GM23248 (cell line): ENCODE measurements around the gene PLAU. TPM values are rescaled to one million over a fixed set of nuclear protein-coding genes. Genes with fewer than 3 reads are reported as not detected.
A peak's percentile ranks its signal among the peaks of the same experiment; 100 is the strongest.

Experiments
- DNase-seq: peaks from one replicate; pipeline ENCODE4 v3.0.0-alpha.2; 2015
- H2AFZ ChIP-seq: fragments of 200-600 bp; sonication (generic); 2 replicates; pipeline ENCODE4 v1.6.1; 2016; ENCODE audit warnings: antibody characterized with exemption
- H3F3A ChIP-seq: fragments of 200-600 bp; sonication (generic); 2 replicates; pipeline ENCODE4 v1.6.1; 2016; ENCODE audit warnings: mild to moderate bottlenecking, antibody characterized with exemption, mixed run types; ENCODE audit not compliant: insufficient read depth
- H3K27ac ChIP-seq: fragments of 200-600 bp; sonication (generic); 2 replicates; pipeline ENCODE4 v1.5.1; 2016; ENCODE audit warnings: mild to moderate bottlenecking
- H3K27me3 ChIP-seq: fragments of 200-600 bp; sonication (generic); replicated peaks from 2 replicates; pipeline ENCODE4 v1.6.1; 2016; ENCODE audit warnings: mild to moderate bottlenecking; ENCODE audit not compliant: insufficient read depth
- H3K36me3 ChIP-seq: fragments of 200-600 bp; sonication (generic); 2 replicates; pipeline ENCODE4 v1.6.1; 2016; ENCODE audit warnings: low read depth, mild to moderate bottlenecking
- H3K4me1 ChIP-seq: fragments of 200-600 bp; sonication (generic); 2 replicates; pipeline ENCODE4 v1.6.1; 2016; ENCODE audit warnings: mild to moderate bottlenecking; ENCODE audit not compliant: insufficient read depth
- H3K4me2 ChIP-seq: fragments of 200-600 bp; sonication (generic); one replicate; pipeline ENCODE4 v1.6.1; 2016; ENCODE audit warnings: mild to moderate bottlenecking; ENCODE audit not compliant: unreplicated experiment
- H3K4me3 ChIP-seq: fragments of 200-600 bp; sonication (generic); 2 replicates; pipeline ENCODE4 v1.5.1; 2016; ENCODE audit warnings: mild to moderate bottlenecking
- H3K79me2 ChIP-seq: fragments of 200-600 bp; sonication (generic); 2 replicates; pipeline ENCODE4 v1.6.1; 2016; ENCODE audit warnings: mild to moderate bottlenecking; ENCODE audit not compliant: insufficient read depth
- H3K9ac ChIP-seq: fragments of 200-600 bp; sonication (generic); 2 replicates; pipeline ENCODE4 v1.6.1; 2016; ENCODE audit warnings: mild to moderate bottlenecking
- H3K9me2 ChIP-seq: fragments of 200-600 bp; sonication (generic); 2 replicates; pipeline ENCODE4 v1.6.1; 2016; ENCODE audit warnings: mixed run types, mild to moderate bottlenecking, moderate library complexity; ENCODE audit not compliant: insufficient read depth
- H3K9me3 ChIP-seq: fragments of 200-600 bp; sonication (generic); one replicate; pipeline ENCODE4 v1.6.1; 2017; ENCODE audit warnings: low read depth
- H4K20me1 ChIP-seq: fragments of 200-600 bp; sonication (generic); 2 replicates; pipeline ENCODE4 v1.6.0; 2016; ENCODE audit not compliant: insufficient read depth
- EZH2 ChIP-seq: fragments of 200-600 bp; sonication (generic); IDR thresholded peaks from 2 replicates; pipeline ENCODE4 v1.6.1; 2018; ENCODE audit warnings: antibody characterized with exemption, mild to moderate bottlenecking; ENCODE audit not compliant: insufficient read depth, poor library complexity, severe bottlenecking
- EZH2phosphoT487 ChIP-seq: fragments of 200-600 bp; sonication (generic); IDR thresholded peaks from 2 replicates; pipeline ENCODE4 v1.6.1; 2018; ENCODE audit warnings: antibody characterized with exemption, moderate library complexity, mild to moderate bottlenecking, low read depth; ENCODE audit not compliant: insufficient read depth
- WGBS, 2 experiments: methylation state at CpG; one replicate each; pipeline ENCODE4 v1.1.6; 2015 to 2017; ENCODE audit warnings: low lambda C conversion rate in 2 of 2, low coverage in 1 of 2; ENCODE audit errors: missing lambda C conversion rate in 2 of 2; 5-methylcytosine and 5-hydroxymethylcytosine counted together
- in situ Hi-C: fragments of 300-500 bp; cut with MboI; formaldehyde crosslinking; loops from 2 replicates; pipeline ENCODE4 v1.15.0; 2020
- polyA plus RNA-seq: library from polyadenylated mRNA; unstranded; fragments of >200 nt; fragmentation: Nextera tagmentation; extraction: Ambion mirVana; gene quantifications from 2 replicates; pipeline ENCODE4 v1.2.1, GENCODE V29; 2016
- total RNA-seq: library from RNA; depleted of rRNA; stranded (reverse); fragments of >200 nt; shearing (Covaris generic); gene quantifications from 2 replicates; pipeline ENCODE4 v1.2.3, GENCODE V29; 2014

Gene PLAU
- total and polyA plus RNA-seq, 2 experiments from 2014 or later, result 13.3 to 26.1 TPM

- Histone ChIP-seq H3K27me3 (no peaks in the 10 kb centered on the region), H3K27ac (no peak overlapping the region), H3K9ac (no peak overlapping the region), H3K4me3 (no peak overlapping the region), H3K9me3 (no peaks in the 10 kb centered on the region), H4K20me1 (no peaks in the 10 kb centered on the region), H3K79me2 (no peaks in the 10 kb centered on the region), H3K4me2 (no peak overlapping the region), H3F3A (no peaks in the 10 kb centered on the region), H3K36me3 (no peaks in the 10 kb centered on the region), H2AFZ (no peak overlapping the region), H3K9me2 (no peaks in the 10 kb centered on the region), H3K4me1 (peaks cover 6% of the 10 kb centered on the region; the same call in 1 of the 2 replicates)
- no peak for DNase-seq
- TF ChIP-seq EZH2 (no peak), EZH2phosphoT487 (no peak)
- 79 to 83% methylated on average over 4 of the region's 4 CpGs for WGBS, 2 experiments
- in situ Hi-C loops, result no loop called here
Measured at GRCh38 chr10:73934074-73934473, 23.1 kb downstream of the PLAU start.

DNA sequence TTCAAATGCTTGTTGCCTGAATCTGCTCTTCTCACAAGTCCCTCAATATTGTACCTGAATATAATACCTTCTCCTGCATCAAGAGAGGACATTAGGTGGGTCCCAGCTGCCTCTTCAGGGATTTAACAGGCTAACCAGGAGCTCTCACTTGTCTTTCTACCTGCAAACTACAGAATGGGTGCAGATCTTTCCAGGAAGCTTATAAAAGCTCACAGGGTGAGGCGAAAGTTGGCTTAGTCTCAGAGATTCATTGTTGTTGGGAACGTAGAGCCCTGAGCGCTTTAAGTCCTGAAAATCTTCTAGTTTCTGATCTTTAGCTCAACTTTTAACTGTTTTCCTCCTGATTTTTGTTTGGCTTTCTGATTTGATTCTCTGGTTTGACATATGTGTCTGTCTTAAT is 25.0 kb downstream of the PLAU start:
- H3K79me2 ChIP-seq, result no peaks in the 10 kb centered on the region
- H3K9me3 ChIP-seq, result no peaks in the 10 kb centered on the region
- no peaks in the 10 kb centered on the region for H3K9me2 ChIP-seq
- no peaks in the 10 kb centered on the region for H4K20me1 ChIP-seq
- no peak overlapping the region for H3K4me2 ChIP-seq
- peaks cover 11% of the 10 kb centered on the region for H3K4me1 ChIP-seq
- TF ChIP-seq EZH2phosphoT487 (no peak), EZH2 (no peak)
- no peak overlapping the region for H2AFZ ChIP-seq
- no peaks in the 10 kb centered on the region for H3K27me3 ChIP-seq
- in situ Hi-C loops, result loop anchor here (5.0 kb wide), 1 partner anchor 54 kb away; no protein-coding TSS in a partner anchor
- H3K4me3 ChIP-seq, result no peak overlapping the region
- H3F3A ChIP-seq, result no peaks in the 10 kb centered on the region
- H3K36me3 ChIP-seq, result no peaks in the 10 kb centered on the region
- H3K27ac ChIP-seq, result no peak overlapping the region
- DNase-seq, result no peak
- 94 to 97% methylated on average over 3 of the region's 3 CpGs for WGBS, 2 experiments
- H3K9ac ChIP-seq, result no peak overlapping the region

DNA sequence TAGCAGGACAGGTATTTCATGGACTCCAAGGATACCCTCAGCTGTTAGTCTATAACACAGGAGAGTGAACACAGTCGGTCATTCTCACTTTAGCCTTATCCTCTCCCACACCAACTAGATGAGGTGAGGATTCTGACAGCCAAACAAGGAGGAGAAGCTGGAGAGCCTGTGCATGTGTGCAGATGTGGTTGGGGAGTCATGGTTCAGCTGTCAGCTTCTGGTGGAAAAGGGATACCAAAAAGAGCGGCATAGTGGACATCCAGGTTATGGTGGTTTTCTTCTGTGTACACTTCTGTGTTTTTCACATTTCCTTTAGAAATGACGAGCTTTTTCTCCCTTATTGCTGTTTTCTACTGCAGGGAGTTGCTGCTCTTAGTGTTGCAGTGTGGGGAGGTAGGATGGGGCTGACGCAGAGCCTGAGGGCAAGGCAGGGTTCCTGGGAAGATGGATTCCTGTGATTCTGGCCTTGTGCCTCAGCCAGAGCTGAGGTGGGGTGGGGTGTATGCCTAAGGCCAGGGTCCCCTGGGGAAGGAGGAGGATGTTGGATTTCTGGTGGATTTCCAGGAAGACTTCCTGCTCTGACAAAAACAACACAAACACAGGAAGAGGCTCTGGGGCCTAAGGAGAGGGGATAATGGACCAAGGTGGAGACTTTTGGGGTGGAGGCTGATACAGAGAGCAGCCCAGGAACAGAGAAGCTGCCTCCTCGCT is 26.6 kb downstream of the PLAU start:
- DNase-seq, result no peak
- Histone ChIP-seq H3K27ac (no peak overlapping the region), H3F3A (no peaks in the 10 kb centered on the region), H3K4me1 (peaks cover 18% of the 10 kb centered on the region), H3K4me2 (no peak overlapping the region), H3K27me3 (no peaks in the 10 kb centered on the region), H3K36me3 (no peaks in the 10 kb centered on the region), H3K9me3 (no peaks in the 10 kb centered on the region), H3K9me2 (no peaks in the 10 kb centered on the region), H3K9ac (no peak overlapping the region), H4K20me1 (no peaks in the 10 kb centered on the region), H2AFZ (peak overlapping the region; percentile 73), H3K4me3 (no peak overlapping the region), H3K79me2 (no peaks in the 10 kb centered on the region)
- 79 to 87% methylated on average over 5 of the region's 5 CpGs for WGBS, 2 experiments
- in situ Hi-C loops, result loop anchor here (5.0 kb wide), 1 partner anchor 55 kb away; no protein-coding TSS in a partner anchor
- TF ChIP-seq EZH2 (no peak), EZH2phosphoT487 (no peak)

- Histone ChIP-seq H3K9me2 (no peaks in the 10 kb centered on the region), H3K27me3 (no peaks in the 10 kb centered on the region), H3K9ac (peak overlapping the region; percentile 43), H3K36me3 (no peaks in the 10 kb centered on the region), H3K9me3 (no peaks in the 10 kb centered on the region), H3K4me3 (peak overlapping the region; percentile 37), H3K4me2 (peak overlapping the region; percentile 41), H3K4me1 (peaks cover 18% of the 10 kb centered on the region), H3F3A (no peaks in the 10 kb centered on the region), H3K27ac (no peak overlapping the region), H3K79me2 (no peaks in the 10 kb centered on the region), H4K20me1 (no peaks in the 10 kb centered on the region), H2AFZ (peak overlapping the region; percentile 90)
- 2% methylated on average over 26 to 28 of the region's 28 CpGs for WGBS, 2 experiments
- no peak for TF ChIP-seq EZH2
- no peak for TF ChIP-seq EZH2phosphoT487
- DNase-seq, result peak; percentile 92
- in situ Hi-C loops, result no loop called here
Measured at GRCh38 chr10:73940634-73941221, 29.8 kb downstream of the PLAU start.
